ACC112 (cell line): Measurements from ENCODE around the gene PRKCQ.

Source experiments
- H2AFZ ChIP-seq: fragments of 200-600 bp; sonication (generic); one replicate; pipeline ENCODE4 v1.6.0; 2017; ENCODE audit warnings: antibody characterized with exemption, low read length; ENCODE audit not compliant: unreplicated experiment
- H3K27ac ChIP-seq: fragments of 200-600 bp; sonication (generic); 2 replicates; pipeline ENCODE4 v1.5.1; 2014; ENCODE audit warnings: low read depth, mild to moderate bottlenecking, antibody characterized with exemption, low read length, moderate library complexity
- H3K27me3 ChIP-seq: fragments of 200-600 bp; sonication (generic); 2 replicates; pipeline ENCODE4 v1.6.1; 2014; ENCODE audit warnings: mild to moderate bottlenecking, antibody characterized with exemption, low read length, moderate library complexity, mixed read lengths; ENCODE audit not compliant: insufficient read depth
- H3K36me3 ChIP-seq: fragments of 200-600 bp; sonication (generic); 2 replicates; pipeline ENCODE4 v1.6.1; 2016; ENCODE audit warnings: mild to moderate bottlenecking, antibody characterized with exemption, low read length, moderate library complexity, mixed read lengths; ENCODE audit not compliant: insufficient read depth
- H3K4me1 ChIP-seq: fragments of 200-600 bp; sonication (generic); one replicate; pipeline ENCODE4 v1.6.1; 2016; ENCODE audit warnings: low read length, mixed read lengths; ENCODE audit not compliant: insufficient read depth, unreplicated experiment, control insufficient read depth
- H3K4me3 ChIP-seq: fragments of 200-600 bp; sonication (generic); 2 replicates; pipeline ENCODE4 v1.5.1; 2014; ENCODE audit warnings: mild to moderate bottlenecking, low read depth, low read length
- H3K79me2 ChIP-seq: fragments of 200-600 bp; sonication (generic); one replicate; pipeline ENCODE4 v1.6.0; 2016; ENCODE audit warnings: low read length; ENCODE audit not compliant: control insufficient read depth, unreplicated experiment, insufficient read depth

Gene PRKCQ

DNA sequence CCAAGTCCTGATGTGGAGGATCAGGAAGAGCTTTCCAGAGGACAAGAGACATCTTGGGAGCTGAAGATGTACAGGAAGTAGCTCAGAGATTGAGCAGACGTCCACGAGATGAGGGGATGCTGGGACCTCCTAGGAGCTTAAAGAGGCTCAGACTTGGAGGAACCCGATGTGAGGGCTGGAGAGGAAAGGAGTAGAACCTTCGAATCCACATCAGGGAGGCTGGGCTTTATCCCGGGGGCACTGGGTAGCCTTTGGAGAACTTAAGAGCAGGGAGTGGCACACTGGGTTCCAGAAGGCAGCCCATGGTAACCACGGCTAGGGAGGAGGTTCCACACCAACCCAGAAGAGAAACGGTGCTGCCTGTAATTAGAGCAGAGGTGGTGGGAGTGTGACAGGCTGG is 10.8 kb downstream of the PRKCQ start:
- Histone ChIP-seq H2AFZ (no peak overlapping the region), H3K4me3 (no peak overlapping the region), H3K27me3 (peaks cover 47% of the 10 kb centered on the region), H3K4me1 (no peaks in the 10 kb centered on the region), H3K36me3 (no peaks in the 10 kb centered on the region), H3K79me2 (no peaks in the 10 kb centered on the region), H3K27ac (no peak overlapping the region)

DNA sequence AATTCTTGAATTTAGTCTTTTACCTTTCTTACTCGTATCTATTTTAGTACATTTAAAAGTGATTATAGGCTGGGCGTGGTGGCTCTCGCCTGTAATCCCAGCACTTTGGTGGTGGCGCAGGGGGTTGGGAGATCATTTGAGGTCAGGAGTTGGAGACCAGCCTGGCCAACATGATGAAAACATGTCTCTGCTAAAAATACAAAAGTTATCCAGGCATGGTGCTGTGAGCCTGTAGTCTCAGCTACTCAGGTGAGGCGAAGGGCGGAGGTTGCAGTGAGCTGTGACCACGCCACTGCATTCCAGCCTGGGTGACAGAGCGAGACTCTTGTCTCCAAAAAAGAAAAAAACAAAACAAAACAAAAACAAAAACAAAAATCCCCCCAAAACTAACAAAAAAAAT is 12.2 kb downstream of the PRKCQ start:
- peaks cover 49% of the 10 kb centered on the region for H3K27me3 ChIP-seq
- H3K36me3 ChIP-seq = no peaks in the 10 kb centered on the region
- H3K4me1 ChIP-seq = no peaks in the 10 kb centered on the region
- no peak overlapping the region for H3K4me3 ChIP-seq
- no peaks in the 10 kb centered on the region for H3K79me2 ChIP-seq
- no peak overlapping the region for H2AFZ ChIP-seq
- no peak overlapping the region for H3K27ac ChIP-seq

DNA sequence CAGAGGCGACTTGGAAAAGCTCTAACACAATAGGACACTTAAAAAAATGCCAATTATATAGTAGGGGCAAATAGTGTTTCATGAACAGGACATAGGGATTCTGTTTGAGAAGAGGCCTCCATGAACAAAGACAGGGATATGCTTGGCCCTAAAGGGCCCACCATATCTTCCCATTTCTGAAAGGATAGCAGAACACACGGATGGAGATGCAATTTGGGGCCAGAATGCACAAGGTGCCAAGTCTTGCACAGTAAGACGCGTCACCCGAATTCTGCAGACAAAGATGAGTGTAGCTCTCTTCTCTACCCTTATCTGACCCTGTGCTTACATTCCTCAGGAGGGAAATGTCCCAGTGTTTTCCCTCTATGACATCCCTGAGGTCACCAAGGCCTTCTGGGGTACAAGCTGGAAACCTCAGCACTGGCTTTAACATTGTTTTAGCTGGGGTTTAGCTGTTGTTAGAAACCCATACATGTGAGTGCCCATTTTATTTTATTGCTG is 12.8 kb downstream of the PRKCQ start:
- Histone ChIP-seq H3K36me3 (no peaks in the 10 kb centered on the region), H3K27ac (no peak overlapping the region), H3K79me2 (no peaks in the 10 kb centered on the region), H2AFZ (no peak overlapping the region), H3K27me3 (peaks cover 51% of the 10 kb centered on the region), H3K4me3 (no peak overlapping the region), H3K4me1 (no peaks in the 10 kb centered on the region)

DNA sequence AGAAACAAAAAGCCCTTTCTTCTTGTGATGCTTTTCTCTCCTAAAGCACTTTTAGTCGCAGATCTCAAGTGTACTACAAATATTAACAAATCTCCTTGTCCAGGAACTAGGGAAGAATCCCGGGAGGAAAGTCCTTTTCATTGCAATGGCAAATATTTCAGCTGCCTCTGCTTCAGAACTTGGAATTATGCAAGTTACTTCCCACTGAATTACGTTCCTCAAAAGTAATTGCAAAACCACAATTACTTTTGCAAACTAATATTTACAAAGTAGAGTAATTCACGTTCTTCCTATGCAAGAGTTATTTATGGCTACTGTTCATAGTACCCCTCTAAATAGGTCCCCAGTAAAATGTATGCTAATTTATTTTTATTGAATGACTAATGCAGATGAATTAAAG is 14.5 kb downstream of the PRKCQ start:
- Histone ChIP-seq H3K4me3 (no peak overlapping the region), H2AFZ (no peak overlapping the region), H3K79me2 (no peaks in the 10 kb centered on the region), H3K4me1 (no peaks in the 10 kb centered on the region), H3K27me3 (peaks cover 60% of the 10 kb centered on the region), H3K36me3 (no peaks in the 10 kb centered on the region), H3K27ac (no peak overlapping the region)

DNA sequence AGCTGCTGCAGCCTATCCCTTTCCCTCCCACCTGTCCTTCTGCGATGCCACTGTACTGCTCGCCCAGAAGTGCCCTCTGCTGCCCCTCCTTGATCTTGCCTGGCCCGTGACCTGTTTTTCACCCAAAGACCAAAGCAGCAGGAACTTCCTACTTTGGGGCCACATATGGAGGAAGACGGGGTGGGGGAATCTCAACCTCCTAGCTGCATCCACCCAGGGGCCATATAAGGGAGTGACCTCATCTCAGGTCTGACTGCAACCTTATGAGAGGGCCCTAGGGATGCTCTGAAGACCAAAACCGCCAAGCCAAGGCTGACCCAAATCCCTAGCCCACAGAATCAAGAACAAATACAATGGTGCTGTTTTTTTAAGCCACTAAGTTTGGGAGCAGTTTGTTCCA is 15.7 kb downstream of the PRKCQ start:
- Histone ChIP-seq H3K79me2 (no peaks in the 10 kb centered on the region), H3K4me3 (no peak overlapping the region), H3K4me1 (no peaks in the 10 kb centered on the region)

DNA sequence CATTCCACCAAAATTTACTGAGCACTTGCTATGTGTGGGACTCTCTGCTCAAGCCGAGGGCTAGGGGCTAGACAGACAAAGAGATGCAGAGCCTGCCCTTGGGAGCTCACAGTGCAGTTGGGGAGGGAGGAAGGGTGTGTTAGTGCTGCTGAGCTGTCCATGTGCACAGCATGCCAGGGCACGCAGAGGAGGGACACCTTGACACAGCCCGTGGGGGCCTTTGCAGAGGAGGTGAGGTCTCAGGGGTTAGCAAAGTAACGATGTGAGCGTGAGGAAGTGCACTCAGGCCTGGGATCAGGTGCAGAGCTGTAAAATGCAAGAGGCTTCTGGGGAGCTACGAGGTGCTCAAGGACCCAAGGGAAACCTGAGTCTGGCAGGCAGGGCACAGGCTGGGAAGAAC is 16.3 kb downstream of the PRKCQ start:
- peaks cover 61% of the 10 kb centered on the region for H3K27me3 ChIP-seq
- no peak overlapping the region for H3K4me3 ChIP-seq
- H3K4me1 ChIP-seq = no peaks in the 10 kb centered on the region
- no peaks in the 10 kb centered on the region for H3K36me3 ChIP-seq
- H2AFZ ChIP-seq = no peak overlapping the region
- H3K79me2 ChIP-seq = no peaks in the 10 kb centered on the region
- H3K27ac ChIP-seq = no peak overlapping the region

More for the DNA sequence above, 15.7 kb downstream of the PRKCQ start:
- no peak overlapping the region for H2AFZ ChIP-seq
- H3K27ac ChIP-seq = no peak overlapping the region
- peaks cover 64% of the 10 kb centered on the region for H3K27me3 ChIP-seq
- no peaks in the 10 kb centered on the region for H3K36me3 ChIP-seq

DNA sequence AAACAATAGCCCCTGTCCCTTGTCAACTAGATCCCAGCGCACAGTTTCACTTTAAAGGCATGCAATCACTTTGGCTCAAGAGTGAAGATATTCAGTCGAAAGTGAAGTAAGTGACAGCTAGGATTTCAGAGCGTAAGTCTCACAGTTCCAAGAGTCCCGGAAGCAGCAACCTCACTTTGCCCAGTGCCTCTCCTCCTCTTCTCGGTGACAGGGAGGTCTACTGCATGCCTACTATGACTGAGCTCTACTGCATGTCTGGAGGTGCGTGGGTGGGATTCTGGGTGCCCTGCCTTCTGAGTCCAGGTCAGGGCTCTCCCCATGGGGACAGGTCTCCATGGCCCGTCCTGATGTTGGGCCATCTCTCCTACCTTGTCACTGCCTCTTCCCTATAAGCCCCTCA is 17.0 kb downstream of the PRKCQ start:
- Histone ChIP-seq H3K36me3 (no peaks in the 10 kb centered on the region), H3K4me3 (no peak overlapping the region), H3K4me1 (no peaks in the 10 kb centered on the region), H3K27ac (no peak overlapping the region), H3K79me2 (no peaks in the 10 kb centered on the region), H3K27me3 (peaks cover 61% of the 10 kb centered on the region), H2AFZ (no peak overlapping the region)

DNA sequence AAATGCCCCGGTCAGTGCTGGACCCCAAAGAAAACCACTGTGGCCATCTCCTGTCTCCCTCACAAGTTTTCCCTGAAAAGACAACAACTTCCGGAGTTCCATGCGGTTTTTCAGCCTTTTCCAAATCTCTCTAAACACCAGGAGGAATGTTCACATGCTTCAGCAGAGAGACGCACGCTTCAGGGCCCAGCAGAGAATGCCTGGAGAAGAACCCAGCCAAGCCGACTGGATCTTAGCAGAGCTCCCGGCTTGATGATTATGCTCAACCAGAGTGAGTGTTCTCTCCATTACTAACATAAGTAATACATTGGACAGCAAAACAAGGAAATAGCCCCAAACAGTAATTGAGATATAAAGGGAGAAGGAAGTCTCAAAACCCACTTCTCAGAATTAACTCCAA is 17.9 kb downstream of the PRKCQ start:
- H3K79me2 ChIP-seq = no peaks in the 10 kb centered on the region
- H3K36me3 ChIP-seq = no peaks in the 10 kb centered on the region
- no peak overlapping the region for H3K27ac ChIP-seq
- peaks cover 53% of the 10 kb centered on the region for H3K27me3 ChIP-seq
- no peaks in the 10 kb centered on the region for H3K4me1 ChIP-seq
- no peak overlapping the region for H2AFZ ChIP-seq
- H3K4me3 ChIP-seq = no peak overlapping the region

DNA sequence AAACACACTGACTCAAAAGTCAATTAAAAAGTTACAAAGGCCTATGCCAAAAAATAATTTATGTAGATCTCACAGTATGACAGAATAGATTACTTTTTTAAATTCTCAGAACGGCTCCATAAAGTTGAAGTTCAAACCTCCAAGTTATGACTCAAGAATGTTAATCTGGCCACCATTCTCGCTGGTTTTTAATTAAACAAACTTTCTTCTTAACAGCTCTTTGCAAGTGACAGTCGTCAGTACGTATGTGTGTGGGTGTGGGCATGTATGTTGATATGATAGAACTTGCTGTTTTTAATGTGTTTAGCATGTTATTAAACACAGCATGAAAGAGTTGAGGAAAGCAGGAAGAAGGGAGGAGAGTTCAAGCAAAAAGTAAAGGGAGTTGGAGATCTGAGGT is 18.5 kb downstream of the PRKCQ start:
- H3K27ac ChIP-seq = no peak overlapping the region
- H3K36me3 ChIP-seq = no peaks in the 10 kb centered on the region
- H3K27me3 ChIP-seq = peaks cover 47% of the 10 kb centered on the region
- H3K79me2 ChIP-seq = no peaks in the 10 kb centered on the region
- H2AFZ ChIP-seq = no peak overlapping the region
- no peak overlapping the region for H3K4me3 ChIP-seq
- no peaks in the 10 kb centered on the region for H3K4me1 ChIP-seq

DNA sequence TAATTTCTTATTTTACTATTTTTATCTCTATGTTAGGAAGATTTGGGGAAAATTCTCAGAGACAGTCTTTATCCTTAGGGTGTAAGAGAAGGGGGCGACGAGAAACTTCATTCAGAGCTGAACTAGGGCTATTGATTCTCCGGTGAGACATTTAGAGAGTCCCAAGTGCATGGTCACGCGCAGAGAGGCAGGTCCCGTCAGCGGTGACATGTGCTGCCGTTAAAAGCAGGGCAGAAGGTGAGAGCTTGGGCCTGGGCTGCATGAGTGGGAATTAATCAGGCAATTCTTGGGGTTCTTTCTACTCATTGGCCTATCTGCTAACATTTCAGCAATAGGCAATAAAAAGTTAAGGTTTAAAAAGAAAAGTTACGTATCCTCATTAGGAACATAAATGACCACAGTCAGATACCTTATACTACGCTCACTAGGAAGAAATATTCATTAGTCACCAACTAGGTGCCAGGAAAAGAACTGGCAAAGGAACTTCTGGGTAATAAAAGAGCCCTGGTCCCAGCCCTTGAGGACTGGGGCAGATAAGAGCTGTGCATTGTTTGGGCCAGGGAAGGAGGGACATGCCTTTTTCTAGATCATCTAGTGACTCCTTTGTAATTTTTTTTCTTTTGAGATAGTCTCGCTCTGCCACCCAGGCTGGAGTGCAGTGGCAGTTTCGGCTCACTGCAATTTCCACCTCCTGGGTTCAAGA is 21.2 kb downstream of the PRKCQ start:
- Histone ChIP-seq H3K27me3 (peaks cover 30% of the 10 kb centered on the region), H3K4me1 (no peaks in the 10 kb centered on the region), H3K79me2 (no peaks in the 10 kb centered on the region), H3K4me3 (no peak overlapping the region), H2AFZ (no peak overlapping the region), H3K36me3 (no peaks in the 10 kb centered on the region), H3K27ac (no peak overlapping the region)

DNA sequence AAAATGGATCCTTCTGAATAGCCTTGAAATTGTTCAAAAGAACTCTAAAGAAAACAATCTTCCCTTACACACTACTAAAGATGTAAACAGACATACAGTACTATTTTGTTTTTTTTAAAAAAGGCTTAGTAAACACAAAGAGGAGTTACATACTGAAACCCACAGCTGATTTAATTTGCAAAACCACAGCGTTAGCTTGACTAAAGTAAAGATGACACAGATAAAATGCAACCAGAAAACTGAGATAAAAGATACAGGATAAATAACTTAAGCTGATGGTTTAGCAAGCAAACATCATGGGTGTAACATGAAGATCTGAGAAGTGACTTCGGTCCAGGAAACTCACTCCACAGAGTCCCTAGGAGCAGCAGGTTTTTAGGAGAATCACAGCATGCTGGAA is 21.8 kb downstream of the PRKCQ start:
- H3K79me2 ChIP-seq = no peaks in the 10 kb centered on the region
- no peak overlapping the region for H3K4me3 ChIP-seq
- H3K27me3 ChIP-seq = peaks cover 24% of the 10 kb centered on the region

More for the DNA sequence above, 21.8 kb downstream of the PRKCQ start:
- Histone ChIP-seq H3K4me1 (no peaks in the 10 kb centered on the region), H3K36me3 (no peaks in the 10 kb centered on the region), H2AFZ (no peak overlapping the region), H3K27ac (no peak overlapping the region)
